Endometrial microvascular endothelial cells (primary cell): ENCODE results near the gene HS3ST3A1. TPM values are rescaled to one million over a fixed set of nuclear protein-coding genes. Genes with fewer than 3 reads are reported as not detected.

Experiments used
- in situ Hi-C: cut with HindIII; loops from 2 replicates; pipeline ENCODE4 v1.10.0; 2017; ENCODE audit warnings: low sequenced_read_pairs, low pct_unique_long_range_greater_than_20kb; ENCODE audit errors: inconsistent ontology term
- total RNA-seq: library from RNA; depleted of rRNA; stranded (reverse); fragments of >200 nt; gene quantifications from one replicate; pipeline ENCODE4 v1.2.3, GENCODE V29; 2015; ENCODE audit errors: inconsistent ontology term

HS3ST3A1 gene
- total RNA-seq, 1 donor from 2014 or later: 0.46 TPM

- in situ Hi-C loops: no loop called here
Observed at GRCh38 chr17:13545941-13546340, 55.8 kb downstream of the HS3ST3A1 start.

- in situ Hi-C loops: no loop called here
Observed at GRCh38 chr17:13544765-13545164, 57.0 kb downstream of the HS3ST3A1 start.

DNA sequence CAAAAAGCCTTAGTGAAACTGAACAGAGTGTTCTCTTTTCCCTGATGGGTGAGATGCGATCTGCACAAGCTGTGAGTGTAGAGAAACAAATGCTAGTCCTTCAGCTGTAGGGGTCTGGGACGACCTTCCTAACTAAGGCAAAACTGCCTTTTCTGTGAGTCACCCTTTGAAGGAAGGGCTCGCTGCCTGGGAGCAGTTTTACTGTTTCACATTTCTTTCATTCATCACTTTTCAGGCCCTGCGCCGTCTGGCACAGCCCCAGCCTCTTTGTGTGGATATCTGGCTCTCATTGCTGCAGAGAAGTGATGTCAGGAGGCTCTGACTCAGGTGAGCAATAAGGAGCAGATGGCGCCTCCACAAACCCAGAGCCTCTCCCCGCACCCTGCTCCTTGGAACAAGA, 57.4 kb downstream of the HS3ST3A1 start:
- in situ Hi-C loops: no loop called here

DNA sequence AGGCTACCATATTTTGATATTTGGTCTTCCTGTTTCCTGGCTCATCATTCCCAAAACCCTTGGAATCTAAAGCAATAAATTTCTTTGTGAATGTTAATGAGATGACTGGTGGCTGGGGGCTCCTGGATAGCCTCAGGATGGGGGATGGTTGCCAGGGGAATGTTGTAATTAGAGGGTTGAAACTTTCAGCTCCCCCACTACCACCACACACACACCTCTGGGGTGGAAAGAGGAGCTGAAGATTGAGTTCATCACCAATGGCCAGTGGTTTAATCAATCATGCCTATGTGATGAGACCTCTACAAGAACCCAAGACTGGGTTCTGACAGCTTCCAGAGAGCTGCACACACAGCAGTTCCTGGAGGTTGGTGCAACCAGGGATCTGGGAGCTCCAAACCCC, 59.1 kb downstream of the HS3ST3A1 start:
- in situ Hi-C loops: no loop called here

- in situ Hi-C loops: no loop called here
Observed at GRCh38 chr17:13541032-13541480, 60.7 kb downstream of the HS3ST3A1 start.

- in situ Hi-C loops: no loop called here
Observed at GRCh38 chr17:13540546-13540945, 61.2 kb downstream of the HS3ST3A1 start.

- in situ Hi-C loops: no loop called here
Observed at GRCh38 chr17:13539421-13539820, 62.3 kb downstream of the HS3ST3A1 start.

DNA sequence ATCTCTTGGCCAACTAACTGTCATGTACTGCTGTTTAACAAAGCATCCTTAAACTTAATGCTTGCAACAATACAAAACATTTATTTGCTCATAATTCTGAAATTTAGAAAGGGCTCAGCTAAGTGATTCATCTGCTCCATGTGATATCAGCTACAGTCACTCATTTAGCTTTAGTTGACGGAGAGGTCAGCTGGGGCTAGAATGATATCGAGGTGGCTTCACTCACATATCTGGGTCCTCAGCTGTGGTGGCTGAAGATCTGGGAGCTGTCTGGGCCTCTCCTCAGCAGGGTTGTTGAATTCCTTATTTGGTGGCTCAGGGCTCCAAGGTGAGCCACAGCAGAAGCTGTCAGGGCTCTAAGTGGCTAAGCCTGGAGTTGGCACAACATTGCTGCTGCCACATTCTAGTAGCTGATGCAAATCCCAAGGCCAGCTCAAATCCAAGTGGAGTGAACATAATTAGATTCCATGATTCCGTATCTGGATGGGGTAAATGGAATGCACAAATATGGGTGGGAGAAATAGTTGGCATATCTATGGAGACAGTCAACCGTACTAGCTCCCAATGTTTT, 62.8 kb downstream of the HS3ST3A1 start:
- in situ Hi-C loops: no loop called here

DNA sequence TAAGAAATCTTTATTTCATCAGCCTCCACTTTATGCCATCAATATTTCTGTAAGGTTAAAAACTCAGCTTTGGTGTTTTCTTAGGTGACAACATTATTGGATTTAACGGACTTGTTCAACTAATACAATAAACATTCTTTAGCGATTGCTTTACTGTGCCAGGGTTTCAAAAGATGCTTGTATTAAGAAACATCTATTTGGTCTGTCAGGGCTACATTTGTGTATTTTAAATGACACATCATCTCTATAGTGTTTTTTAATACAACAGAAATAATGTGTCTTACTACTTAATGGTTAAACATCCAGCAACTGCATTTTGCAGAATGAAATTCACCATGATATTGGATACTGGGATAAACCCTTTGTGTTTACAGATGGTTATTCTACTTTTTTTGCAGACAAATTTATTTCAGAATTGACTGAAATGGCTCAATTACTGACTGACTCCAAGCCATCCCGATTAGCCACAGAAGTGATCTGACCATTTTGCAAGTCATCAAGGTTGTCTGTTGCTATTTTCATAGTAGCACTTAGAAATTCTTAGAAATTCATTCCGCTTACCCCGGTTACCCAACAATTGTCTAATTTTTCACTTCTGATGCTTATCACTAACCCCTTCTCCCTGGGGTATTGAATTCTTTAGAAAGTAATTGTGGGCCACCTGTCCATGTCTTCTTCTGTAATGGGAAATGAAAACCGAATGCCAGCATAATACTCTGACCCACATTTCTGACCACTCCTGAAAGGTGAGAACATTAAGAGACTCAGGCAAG, 63.7 kb downstream of the HS3ST3A1 start:
- in situ Hi-C loops: no loop called here

DNA sequence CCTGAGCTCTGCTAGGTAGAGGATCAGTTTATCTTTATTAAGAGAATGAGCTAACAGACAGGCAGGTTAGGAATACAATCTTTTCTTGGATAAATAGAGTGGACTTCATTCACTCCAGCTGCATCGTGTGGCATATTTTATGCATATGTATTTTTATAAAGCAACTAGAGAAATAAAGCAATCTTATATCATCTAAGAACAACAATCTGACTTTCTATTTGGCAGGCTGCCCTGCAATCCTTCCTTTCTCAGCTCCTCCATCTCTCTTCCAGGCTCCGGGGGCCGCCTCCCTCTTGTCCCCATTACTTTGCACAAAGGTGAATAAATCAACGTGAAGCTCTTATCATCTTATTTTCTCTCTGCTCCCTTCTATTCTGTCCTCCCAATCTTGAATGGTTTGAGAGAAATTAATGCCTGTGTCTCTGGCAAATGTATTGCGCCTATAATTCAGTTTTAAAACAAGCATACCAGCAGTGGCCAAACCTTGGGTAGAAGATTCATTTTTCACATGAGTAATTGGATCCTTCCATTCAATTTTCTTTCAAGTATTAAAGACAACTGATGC, 64.5 kb downstream of the HS3ST3A1 start:
- in situ Hi-C loops: no loop called here

GRCh38 chr17:13534946-13535345, 66.8 kb downstream of the HS3ST3A1 start:
- in situ Hi-C loops: no loop called here

DNA sequence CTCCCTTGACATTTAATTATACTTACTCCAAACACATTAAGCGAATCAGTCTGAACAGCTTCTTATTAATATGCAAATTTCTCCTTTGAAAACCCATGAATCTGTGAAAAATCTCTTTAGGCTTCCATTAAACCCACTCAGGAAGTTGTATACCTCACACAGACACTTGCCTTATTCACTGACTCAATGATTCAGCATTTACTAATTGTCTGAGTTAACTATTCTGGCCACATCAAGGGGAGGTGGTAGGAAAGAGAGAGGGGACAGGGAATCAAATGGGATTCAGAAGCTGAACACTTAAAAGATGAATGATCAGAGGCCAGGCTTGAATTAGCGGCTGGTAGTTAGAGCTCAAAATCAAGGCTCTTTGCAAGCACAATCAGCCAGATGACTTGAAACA, 70.0 kb downstream of the HS3ST3A1 start:
- in situ Hi-C loops: no loop called here

GRCh38 chr17:13525876-13526275, 75.9 kb downstream of the HS3ST3A1 start:
- in situ Hi-C loops: no loop called here

GRCh38 chr17:13523164-13523563, 78.6 kb downstream of the HS3ST3A1 start:
- in situ Hi-C loops: no loop called here

GRCh38 chr17:13522749-13523148, 79.0 kb downstream of the HS3ST3A1 start:
- in situ Hi-C loops: no loop called here

- in situ Hi-C loops: no loop called here
Observed at GRCh38 chr17:13521784-13522183, 79.9 kb downstream of the HS3ST3A1 start.

GRCh38 chr17:13520899-13521572, 80.7 kb downstream of the HS3ST3A1 start:
- in situ Hi-C loops: no loop called here

DNA sequence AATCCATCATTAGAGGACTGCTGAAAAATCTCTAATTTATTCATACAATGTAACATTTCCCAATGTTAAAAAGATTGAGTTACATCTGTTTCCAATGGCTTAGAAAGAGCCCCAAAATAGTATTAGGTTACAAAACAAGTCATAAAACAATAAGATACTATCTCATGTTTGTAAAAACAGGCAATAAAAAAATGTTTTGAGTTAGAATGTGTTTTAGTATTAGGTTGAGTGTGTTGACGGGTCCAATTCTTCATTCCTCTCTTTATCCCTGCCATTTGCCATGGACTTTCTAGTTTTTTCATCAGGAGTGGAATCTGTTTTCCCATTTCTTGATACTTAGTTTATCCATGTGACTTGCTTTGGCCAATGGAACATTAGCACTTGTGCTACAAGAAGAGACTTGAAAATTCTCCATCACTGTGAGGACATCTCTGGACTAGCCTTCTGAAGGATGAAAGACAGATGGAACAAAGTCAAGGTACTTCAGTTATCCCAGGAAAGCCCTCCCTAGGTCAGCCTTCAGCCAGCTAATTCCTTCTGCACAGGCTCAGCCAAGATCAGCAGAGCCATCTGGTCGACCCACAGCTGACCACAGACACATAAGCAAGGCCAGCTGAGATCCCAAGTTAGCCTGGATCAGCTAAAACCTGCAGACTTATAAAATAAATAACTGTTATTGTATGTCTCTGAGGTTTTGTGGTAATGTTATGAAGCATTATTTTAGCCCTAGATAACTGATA, 83.3 kb downstream of the HS3ST3A1 start:
- in situ Hi-C loops: no loop called here

GRCh38 chr17:13513039-13513405, 88.7 kb downstream of the HS3ST3A1 start:
- in situ Hi-C loops: no loop called here
